ENCODE measurements around the gene AVPR2.

AVPR2 gene

GRCh38 chrX:153867139-153867538 is 37.3 kb upstream of the AVPR2 start:
- no peak for TF ChIP-seq CTCF (IDR thresholded peaks at IDR 0.05; ENCODE audit: insufficient read depth, low read depth, low read length, missing control alignments)
- no peak overlapping the region for H3K4me3 ChIP-seq (ENCODE audit: low read depth, low read length)
- no peak for DNase-seq (ENCODE audit: low read depth)

DNA sequence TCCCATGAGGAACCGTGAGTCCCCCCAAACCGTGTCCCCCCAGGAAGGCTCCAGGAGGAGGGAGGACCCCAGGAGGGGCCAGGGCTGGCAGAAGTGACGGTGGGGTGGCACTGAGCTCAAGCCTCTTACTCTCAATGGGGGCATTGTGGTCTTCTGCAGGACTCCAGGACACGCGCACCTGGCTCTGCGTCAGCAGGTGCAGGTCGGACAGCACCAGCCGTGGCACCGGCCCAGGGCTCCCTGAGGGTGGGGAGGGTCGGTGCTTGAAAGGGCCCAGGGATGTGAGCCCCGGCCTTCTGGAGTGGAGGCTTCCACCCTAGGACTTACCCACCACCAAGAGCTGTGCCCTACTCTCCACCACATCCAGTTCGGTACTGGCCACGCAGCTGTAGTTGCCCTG is 36.8 kb upstream of the AVPR2 start:
- no peak for DNase-seq (ENCODE audit: low read depth)
- no peak overlapping the region for H3K4me3 ChIP-seq (ENCODE audit: low read depth, low read length)
- TF ChIP-seq CTCF (IDR thresholded peaks at IDR 0.05; ENCODE audit: insufficient read depth, low read depth, low read length, missing control alignments), result no peak

- DNase-seq (ENCODE audit: low read depth), result no peak
- TF ChIP-seq CTCF (IDR thresholded peaks at IDR 0.05; ENCODE audit: insufficient read depth, low read depth, low read length, missing control alignments), result no peak
- H3K4me3 ChIP-seq (ENCODE audit: low read depth, low read length), result no peak overlapping the region
These were observed 35.6 kb upstream of the AVPR2 start for GRCh38 chrX:153868576-153869472.

- no peak overlapping the region for H3K4me3 ChIP-seq (ENCODE audit: low read depth, low read length)
- DNase-seq (ENCODE audit: low read depth), result no peak
- no peak for TF ChIP-seq CTCF (IDR thresholded peaks at IDR 0.05; ENCODE audit: insufficient read depth, low read depth, low read length, missing control alignments)
These were observed 34.8 kb upstream of the AVPR2 start for GRCh38 chrX:153869473-153870287.

- no peak for DNase-seq (ENCODE audit: low read depth)
- H3K4me3 ChIP-seq (ENCODE audit: low read depth, low read length), result no peak overlapping the region
- no peak for TF ChIP-seq CTCF (IDR thresholded peaks at IDR 0.05; ENCODE audit: insufficient read depth, low read depth, low read length, missing control alignments)
These were observed 34.2 kb upstream of the AVPR2 start for GRCh38 chrX:153870288-153870690.

DNA sequence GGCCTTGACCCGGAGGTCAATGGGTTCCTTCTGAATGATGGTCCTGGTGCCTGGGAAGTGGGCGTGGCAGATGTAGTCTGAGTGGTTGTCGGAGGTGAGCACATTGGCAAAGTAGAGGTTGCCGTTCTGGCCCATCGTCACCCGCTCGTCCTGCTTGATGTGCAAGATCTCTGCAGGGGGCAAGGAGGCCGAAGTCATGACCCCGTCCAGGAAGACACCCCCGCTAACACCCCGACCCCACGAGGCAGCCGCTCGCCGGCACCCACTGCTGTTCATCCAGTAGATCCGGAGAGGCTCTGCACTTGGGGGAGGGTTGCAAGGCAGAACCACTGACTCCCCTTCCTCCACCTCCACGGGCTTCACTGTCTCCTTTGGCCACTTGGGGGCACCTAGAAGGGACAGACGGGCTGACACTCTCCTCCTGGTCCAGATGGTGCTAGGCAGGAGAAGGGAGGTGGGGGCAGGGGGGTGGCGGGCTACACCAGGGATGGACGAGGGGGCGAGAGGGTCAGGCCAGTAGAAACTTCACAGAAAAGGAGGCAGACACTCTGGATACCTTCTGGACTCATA is 33.6 kb upstream of the AVPR2 start:
- no peak for TF ChIP-seq CTCF (IDR thresholded peaks at IDR 0.05; ENCODE audit: insufficient read depth, low read depth, low read length, missing control alignments)
- H3K4me3 ChIP-seq (ENCODE audit: low read depth, low read length), result no peak overlapping the region
- DNase-seq (ENCODE audit: low read depth), result no peak
